ENCODE results near the gene SEC14L5. TPM values are rescaled to one million over a fixed set of nuclear protein-coding genes. Genes with fewer than 3 reads are reported as not detected.
"Not testable (repeated sequence)": the region's sequence is repeated elsewhere in the genome, so short reads cannot be mapped to it uniquely, and the experiment has no call there.

SEC14L5 gene
- total RNA-seq, 4 donors from 2014 or later: 1.0 to 1.8 (median 1.4) TPM

- no peak for TF ChIP-seq POLR2A (IDR thresholded peaks at IDR 0.05)
- TF ChIP-seq POLR2AphosphoS5 (IDR thresholded peaks at IDR 0.05): no peak
- TF ChIP-seq CTCF (IDR thresholded peaks at IDR 0.05): no peak
- no peak for TF ChIP-seq EP300 (IDR thresholded peaks at IDR 0.05)
- WGBS: 76% methylated on average over 14 of the region's 14 CpGs
- H3K27me3 ChIP-seq: no peaks in the 10 kb centered on the region
Measured at GRCh38 chr16:5042574-5043171, 84.5 kb downstream of the SEC14L5 start.

GRCh38 chr16:5044011-5044540 is 85.9 kb downstream of the SEC14L5 start:
- TF ChIP-seq POLR2A (IDR thresholded peaks at IDR 0.05) (no peak), CTCF (IDR thresholded peaks at IDR 0.05) (no peak)
- WGBS: 96% methylated on average over 7 of the region's 8 CpGs

More at GRCh38 chr16:5042574-5043171, 84.5 kb downstream of the SEC14L5 start:
- no peak overlapping the region for H3K27ac ChIP-seq
- no peak overlapping the region for H3K4me3 ChIP-seq
- H3K9me3 ChIP-seq: no peaks in the 10 kb centered on the region
- H3K4me1 ChIP-seq: no peaks in the 10 kb centered on the region
- no peak for DNase-seq (ENCODE audit: low spot score in 2 of 2)
- H3K36me3 ChIP-seq: no peaks in the 10 kb centered on the region

GRCh38 chr16:5044581-5044980 is 86.5 kb downstream of the SEC14L5 start:
- H3K4me3 ChIP-seq; H3K4me1 ChIP-seq; H3K9me3 ChIP-seq; H3K27ac ChIP-seq; H3K27me3 ChIP-seq; H3K36me3 ChIP-seq; DNase-seq (ENCODE audit: low spot score in 2 of 2): not testable (repeated sequence)
- WGBS: 90% methylated on average over 11 of the region's 11 CpGs

More at GRCh38 chr16:5044011-5044540, 85.9 kb downstream of the SEC14L5 start:
- Histone ChIP-seq H3K4me3 (no peak overlapping the region), H3K27me3 (no peaks in the 10 kb centered on the region), H3K9me3 (no peaks in the 10 kb centered on the region), H3K36me3 (no peaks in the 10 kb centered on the region), H3K4me1 (no peaks in the 10 kb centered on the region), H3K27ac (no peak overlapping the region)
- no peak for DNase-seq (ENCODE audit: low spot score in 2 of 2)

- Histone ChIP-seq H3K36me3 (no peaks in the 10 kb centered on the region), H3K9me3 (no peaks in the 10 kb centered on the region), H3K4me1 (no peaks in the 10 kb centered on the region), H3K4me3 (no peak overlapping the region), H3K27me3 (no peaks in the 10 kb centered on the region), H3K27ac (no peak overlapping the region)
- 85% methylated on average over 5 of the region's 10 CpGs for WGBS
- no peak for DNase-seq (ENCODE audit: low spot score in 2 of 2)
- TF ChIP-seq POLR2A (IDR thresholded peaks at IDR 0.05) (no peak), EP300 (IDR thresholded peaks at IDR 0.05) (no peak), POLR2AphosphoS5 (IDR thresholded peaks at IDR 0.05) (no peak), CTCF (IDR thresholded peaks at IDR 0.05) (no peak)
Measured at GRCh38 chr16:5045499-5046115, 87.5 kb downstream of the SEC14L5 start.

- Histone ChIP-seq H3K4me1 (no peaks in the 10 kb centered on the region), H3K9me3 (no peaks in the 10 kb centered on the region), H3K27me3 (no peaks in the 10 kb centered on the region), H3K4me3 (no peak overlapping the region), H3K27ac (no peak overlapping the region), H3K36me3 (no peaks in the 10 kb centered on the region)
- no peak for DNase-seq (ENCODE audit: low spot score in 2 of 2)
- TF ChIP-seq CTCF (IDR thresholded peaks at IDR 0.05): no peak
- TF ChIP-seq EP300 (IDR thresholded peaks at IDR 0.05): no peak
- TF ChIP-seq POLR2A (IDR thresholded peaks at IDR 0.05): no peak
- no peak for TF ChIP-seq POLR2AphosphoS5 (IDR thresholded peaks at IDR 0.05)
- 86% methylated on average over 2 of the region's 2 CpGs for WGBS
Measured at GRCh38 chr16:5046914-5047313, 88.8 kb downstream of the SEC14L5 start.

Data from suprapubic skin (tissue), 4 donors.